Suppressor macrophage treated with lipopolysaccharide for 1 hour (primary cell): ENCODE data around the gene AKT1S1.

Experiments used
- DNase-seq, 3 donors: peaks; one replicate each; pipeline ENCODE4 v3.0.0-alpha.2; 2020 to 2022

The AKT1S1 gene

GRCh38 chr19:49852631-49853126 lies 24.5 kb downstream of the AKT1S1 start:
- no peak for DNase-seq

GRCh38 chr19:49851456-49852259 lies 25.5 kb downstream of the AKT1S1 start:
- DNase-seq = peak in 2 of 3 donors; percentile 13 to 46

GRCh38 chr19:49850487-49851342 lies 26.4 kb downstream of the AKT1S1 start, which contains the start of gene PTOV1:
Gene PTOV1 (plus strand): TSS chr19:49851159.
- DNase-seq = peak; percentile 95 to 98 (median 97)

GRCh38 chr19:49850221-49850486 lies 27.0 kb downstream of the AKT1S1 start:
- no peak for DNase-seq

- DNase-seq = no peak
These were observed 27.5 kb downstream of the AKT1S1 start for GRCh38 chr19:49849433-49850220.

- no peak for DNase-seq
These were observed 28.2 kb downstream of the AKT1S1 start for GRCh38 chr19:49848938-49849337.

GRCh38 chr19:49847731-49848696 lies 29.1 kb downstream of the AKT1S1 start:
- peak; percentile 75 to 88 (median 88) for DNase-seq

GRCh38 chr19:49846408-49846807 lies 30.7 kb downstream of the AKT1S1 start:
- DNase-seq = no peak

- no peak for DNase-seq
These were observed 31.7 kb downstream of the AKT1S1 start for GRCh38 chr19:49845414-49845813.

- DNase-seq = peak in 2 of 3 donors; percentile 22 to 30
These were observed 32.7 kb downstream of the AKT1S1 start for GRCh38 chr19:49844138-49845095.

- DNase-seq = no peak
These were observed 33.9 kb downstream of the AKT1S1 start for GRCh38 chr19:49843265-49843664.

GRCh38 chr19:49840736-49841249 lies 36.4 kb downstream of the AKT1S1 start:
- no peak for DNase-seq

GRCh38 chr19:49840321-49840720 lies 36.8 kb downstream of the AKT1S1 start:
- no peak for DNase-seq

- DNase-seq = no peak
These were observed 37.4 kb downstream of the AKT1S1 start for GRCh38 chr19:49839713-49840112.

- no peak for DNase-seq
These were observed 38.1 kb downstream of the AKT1S1 start for GRCh38 chr19:49838885-49839588.

- no peak for DNase-seq
These were observed 39.7 kb downstream of the AKT1S1 start for GRCh38 chr19:49837425-49837824.

GRCh38 chr19:49837009-49837310 lies 40.2 kb downstream of the AKT1S1 start:
- no peak for DNase-seq

GRCh38 chr19:49836176-49837008 lies 40.8 kb downstream of the AKT1S1 start:
- DNase-seq = no peak

GRCh38 chr19:49835562-49835961 lies 41.6 kb downstream of the AKT1S1 start:
- DNase-seq = no peak
